CD4-positive, alpha-beta T cell treated with Interleukin-17A for 1 hour (primary cell): Measurements from ENCODE around the gene CADM1.
A peak's percentile ranks its signal among the peaks of the same experiment; 100 is the strongest.

ENCODE experiments used
- DNase-seq: peaks from one replicate; pipeline ENCODE4 v3.0.0-alpha.2; 2020

Gene CADM1

DNA sequence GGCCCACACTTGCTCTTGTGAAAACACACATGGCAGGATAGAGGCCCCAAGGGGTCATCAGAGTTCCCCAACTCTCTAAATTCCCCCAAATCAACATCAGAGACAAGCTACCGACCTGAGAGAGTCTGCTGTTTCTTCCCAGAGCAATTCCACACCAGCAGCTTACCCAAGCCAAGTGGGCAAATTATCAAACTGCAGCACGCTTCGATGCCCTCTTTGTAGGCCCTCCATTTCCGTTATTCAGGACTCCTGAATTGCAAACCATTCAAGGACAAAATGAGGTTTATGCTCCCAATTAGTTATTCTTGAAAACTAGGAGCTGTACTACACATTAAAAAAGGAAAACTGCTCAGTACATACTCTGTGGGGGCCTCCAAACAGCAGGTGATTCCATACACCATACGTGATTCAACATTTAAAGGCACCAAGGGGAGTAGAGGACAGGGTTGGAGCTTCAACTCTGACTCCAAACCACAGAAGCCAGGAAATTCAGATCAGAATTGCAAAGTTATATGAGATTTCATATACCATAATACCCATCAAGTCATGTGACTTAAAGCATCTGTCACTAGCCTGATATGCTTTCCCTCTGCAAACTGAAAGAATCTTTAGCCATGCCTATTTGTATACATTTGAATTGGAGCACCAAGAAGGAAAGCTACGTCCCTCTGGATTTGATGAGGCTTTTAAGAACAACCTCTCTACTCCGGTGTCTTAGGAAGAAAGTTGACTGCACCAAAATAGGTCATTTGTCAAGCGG lies 234.8 kb downstream of the CADM1 start:
- no peak for DNase-seq

DNA sequence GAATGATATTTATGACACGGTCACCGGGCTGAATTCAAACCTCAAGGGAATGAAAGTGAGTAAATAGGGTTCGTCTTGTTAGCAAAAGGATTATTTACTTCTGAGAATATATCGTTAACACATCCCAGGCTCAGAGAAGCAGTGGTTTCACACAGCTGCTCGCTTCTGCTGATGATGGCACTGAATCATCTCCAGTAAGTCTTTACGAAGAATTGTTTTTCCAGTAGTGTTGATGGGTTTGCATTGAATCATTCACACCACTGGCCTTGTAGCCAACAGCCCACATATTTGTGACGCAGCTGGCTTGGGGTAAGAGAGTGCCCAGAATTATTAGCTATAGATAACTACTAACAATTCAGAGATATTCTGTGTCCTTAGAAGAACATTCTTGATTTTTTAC lies 236.3 kb downstream of the CADM1 start:
- DNase-seq, result peak; percentile 19

DNA sequence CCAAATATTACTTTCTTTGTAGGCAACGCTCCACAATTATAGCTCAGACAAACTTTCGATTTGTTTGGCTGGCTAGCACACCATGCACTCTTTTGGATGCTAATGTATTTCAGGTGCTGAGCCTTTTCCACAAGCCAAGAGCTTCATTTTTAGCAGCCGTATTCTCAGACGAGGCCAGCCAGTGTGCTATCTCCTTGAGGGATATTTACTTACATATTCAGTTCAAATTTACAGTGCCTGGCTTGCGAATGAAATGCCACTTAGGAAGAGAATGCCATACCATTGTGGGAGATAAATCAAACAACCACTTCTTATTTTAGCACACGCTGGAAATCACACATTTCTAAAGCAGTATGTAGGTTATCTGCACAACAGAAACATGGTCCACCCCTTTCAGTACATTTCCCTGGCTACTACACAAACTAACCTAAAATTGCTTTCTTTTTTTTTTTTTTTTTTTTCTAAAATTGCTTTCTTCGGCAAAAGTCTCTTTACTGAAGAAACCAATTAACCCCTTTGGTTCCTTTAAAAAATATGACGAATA lies 236.9 kb downstream of the CADM1 start:
- DNase-seq, result no peak

DNA sequence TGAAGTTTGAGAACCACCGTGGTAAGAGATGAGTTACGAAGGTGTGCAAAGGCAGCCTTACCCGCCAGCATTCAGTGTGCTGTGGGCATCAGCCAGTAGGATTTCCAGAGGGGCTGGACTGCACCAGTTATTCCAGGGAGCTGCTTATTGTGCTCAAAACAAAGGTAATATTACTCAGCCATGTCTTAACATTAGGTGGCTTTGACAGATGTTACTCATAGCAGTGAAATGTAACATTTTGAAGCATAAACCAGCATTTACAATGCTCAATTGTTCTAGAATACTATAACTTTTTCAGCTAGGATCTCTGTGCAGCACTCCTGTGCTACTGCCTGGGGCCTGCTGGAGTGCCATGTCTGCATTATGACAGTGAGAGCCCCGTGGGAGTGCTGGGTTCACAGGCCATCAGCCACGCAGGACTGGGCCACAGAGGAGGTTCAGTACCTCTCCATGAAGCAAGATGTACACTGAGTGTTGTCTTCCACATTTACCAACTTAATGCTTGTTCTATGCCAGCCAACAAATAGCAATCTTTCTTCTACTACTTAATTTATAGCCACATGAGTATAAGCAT lies 238.1 kb downstream of the CADM1 start:
- DNase-seq, result no peak

DNA sequence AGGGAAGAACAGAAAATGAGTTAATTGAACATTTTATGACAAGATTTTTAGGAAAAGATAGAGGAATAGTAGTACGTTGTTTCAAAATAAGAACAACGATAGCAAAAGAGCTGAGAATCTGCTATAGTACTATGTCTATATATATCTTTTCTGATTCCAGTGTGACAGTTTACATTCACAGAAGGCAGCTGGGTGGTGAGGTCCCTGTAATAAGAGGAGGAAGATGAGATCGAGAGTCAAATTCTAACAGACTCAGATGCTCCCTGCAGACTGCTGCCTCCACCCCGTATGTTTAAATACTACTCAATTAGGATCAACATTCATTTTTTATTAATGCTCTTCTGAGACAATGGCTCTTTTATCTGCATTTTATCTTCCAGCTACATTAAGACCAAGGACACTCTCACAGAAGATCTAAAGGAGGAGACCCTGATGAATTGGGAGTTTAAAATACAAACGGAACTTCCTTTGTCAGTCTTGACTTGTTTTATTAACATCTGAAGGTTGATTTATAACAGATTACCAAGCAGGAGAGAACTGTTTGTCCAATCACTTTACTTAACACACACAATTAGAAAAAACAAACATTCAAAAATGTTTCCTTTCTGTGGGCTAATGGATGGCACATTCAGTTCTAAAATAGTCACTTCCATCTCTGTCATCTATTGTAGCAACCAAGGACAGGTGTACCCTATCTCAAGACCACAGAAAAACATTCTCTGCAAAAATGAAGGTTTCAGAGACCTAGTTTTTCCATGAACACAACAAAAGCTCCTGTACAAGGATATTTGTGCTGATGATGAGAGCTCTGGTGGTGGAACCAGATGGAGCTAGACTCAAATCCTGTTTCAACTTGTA lies 240.2 kb downstream of the CADM1 start:
- DNase-seq, result no peak

DNA sequence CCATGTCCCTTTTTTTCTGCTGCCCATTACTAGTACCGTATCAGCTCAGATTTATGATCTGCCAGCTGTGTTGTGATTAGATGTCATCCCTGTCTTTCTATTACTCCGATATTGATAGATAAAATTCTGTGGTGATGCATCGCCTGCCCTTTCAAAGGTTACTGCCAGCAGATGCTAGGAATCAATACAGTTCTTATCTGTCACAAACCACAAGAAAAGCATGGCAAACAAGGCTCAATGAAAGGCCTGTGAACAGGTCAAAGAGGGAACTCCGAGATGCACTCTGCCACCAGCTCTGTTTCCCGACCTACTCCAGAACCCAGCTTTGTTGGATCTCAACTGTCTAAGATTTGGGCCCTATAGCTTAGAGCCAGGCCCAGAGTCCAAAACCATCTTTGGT lies 246.0 kb downstream of the CADM1 start:
- DNase-seq, result no peak

DNA sequence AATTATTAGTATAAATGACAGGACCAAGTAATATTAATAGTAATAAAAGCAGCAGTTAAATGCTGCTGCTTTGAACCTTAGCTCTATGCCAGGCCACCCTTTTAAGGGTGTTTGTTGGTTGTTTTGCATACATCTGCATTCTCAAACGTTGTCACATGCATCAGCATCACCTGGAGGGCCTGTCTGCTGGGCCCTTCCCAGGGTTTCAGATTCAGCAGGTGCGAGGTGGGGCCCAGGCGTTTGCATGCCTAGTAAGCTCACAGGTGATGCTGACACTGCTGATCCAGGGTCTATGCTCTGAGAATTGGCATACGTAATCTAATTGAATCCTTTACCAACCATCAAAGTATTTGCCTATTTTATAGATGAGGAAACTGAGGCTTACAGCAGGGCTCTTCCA lies 246.5 kb downstream of the CADM1 start:
- no peak for DNase-seq

DNA sequence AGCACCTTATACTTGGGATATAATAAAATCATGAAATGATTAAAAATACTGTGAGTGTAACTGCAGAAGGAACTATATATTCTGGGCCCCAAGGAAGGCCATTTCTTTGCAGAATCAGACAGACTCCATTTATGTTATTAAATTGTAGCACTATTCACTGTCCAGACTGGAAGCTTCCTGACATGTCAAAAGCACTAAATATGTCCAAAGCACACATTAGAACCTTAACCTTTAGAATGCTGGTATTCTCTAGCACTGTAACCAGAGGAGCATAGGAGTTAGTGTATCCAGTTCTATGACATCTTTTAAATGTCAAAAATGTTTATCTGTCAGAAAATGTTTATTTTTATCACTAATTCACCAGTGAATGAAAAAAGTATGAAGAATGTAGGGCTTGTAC lies 246.9 kb downstream of the CADM1 start:
- DNase-seq, result no peak

DNA sequence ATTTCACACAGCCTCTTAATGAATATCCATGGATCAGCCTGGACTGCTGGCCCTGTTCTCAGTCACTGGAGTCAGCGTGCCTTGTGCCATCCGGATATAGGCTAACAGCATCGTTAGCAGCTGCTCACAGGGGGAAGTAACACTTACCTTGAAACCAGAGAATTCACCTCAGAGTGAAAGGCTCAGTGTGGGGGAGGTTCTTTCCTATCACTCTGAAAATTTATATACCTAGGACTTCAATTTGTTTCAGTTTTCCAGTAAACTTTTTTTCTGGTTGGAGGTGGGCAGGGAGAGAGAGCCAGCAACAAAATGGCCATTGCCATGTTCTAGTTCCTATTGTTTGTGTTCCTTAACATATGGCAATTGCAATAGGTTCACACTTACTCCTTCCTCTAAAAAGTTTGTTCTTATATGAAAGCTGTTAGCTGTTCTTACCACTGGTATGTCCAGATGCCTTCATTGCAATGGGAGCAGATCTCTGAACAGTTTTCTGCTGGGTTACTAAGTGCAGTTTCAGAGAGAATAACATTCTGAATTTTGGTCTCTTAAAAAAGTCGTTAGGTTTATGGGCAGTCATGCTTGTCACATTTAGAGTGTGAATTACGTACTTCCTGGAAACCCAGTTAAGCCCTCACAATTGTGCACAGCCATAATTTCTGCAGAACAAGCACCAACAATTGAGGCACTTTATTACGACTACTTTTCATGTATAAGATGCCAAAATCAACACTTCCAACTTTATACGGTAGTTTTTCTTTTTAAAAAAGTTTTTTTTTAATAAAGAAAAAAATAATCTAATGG lies 247.6 kb downstream of the CADM1 start:
- DNase-seq, result peak; percentile 34

DNA sequence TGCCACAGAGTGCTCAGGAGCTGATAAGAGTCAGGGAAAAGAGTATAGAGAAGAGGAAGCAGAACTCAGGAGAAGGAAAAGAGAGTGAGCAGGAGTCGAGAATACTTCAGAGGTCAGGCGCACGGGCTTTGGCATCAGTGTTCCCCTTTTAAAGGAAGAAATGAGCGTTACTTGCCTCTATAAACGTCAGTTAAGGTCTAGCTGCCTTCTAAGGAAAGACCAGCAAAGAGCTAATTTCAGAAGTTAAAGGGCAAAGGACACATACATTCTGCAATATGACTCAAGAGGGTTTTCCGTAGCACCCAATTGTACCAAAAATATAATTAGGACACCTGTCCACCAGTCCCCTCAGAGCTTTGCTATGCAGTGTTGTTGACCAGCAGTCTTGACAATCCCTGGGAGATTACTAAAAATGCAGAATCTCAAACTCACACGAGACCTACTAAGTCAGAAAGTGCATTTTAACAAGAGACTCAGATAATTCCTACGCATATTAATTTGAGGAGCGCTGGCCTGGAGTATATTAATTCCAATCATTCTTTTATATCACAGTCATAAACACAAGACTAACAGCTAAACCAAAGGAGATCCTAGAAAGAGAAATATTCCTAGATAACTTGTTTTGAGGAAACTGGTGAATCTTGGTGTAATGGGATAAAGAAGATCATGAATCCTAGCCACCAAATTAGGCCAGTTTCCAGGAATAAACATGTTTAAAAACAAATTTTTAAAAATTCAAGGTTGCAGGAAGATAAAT lies 249.0 kb downstream of the CADM1 start:
- DNase-seq, result no peak

DNA sequence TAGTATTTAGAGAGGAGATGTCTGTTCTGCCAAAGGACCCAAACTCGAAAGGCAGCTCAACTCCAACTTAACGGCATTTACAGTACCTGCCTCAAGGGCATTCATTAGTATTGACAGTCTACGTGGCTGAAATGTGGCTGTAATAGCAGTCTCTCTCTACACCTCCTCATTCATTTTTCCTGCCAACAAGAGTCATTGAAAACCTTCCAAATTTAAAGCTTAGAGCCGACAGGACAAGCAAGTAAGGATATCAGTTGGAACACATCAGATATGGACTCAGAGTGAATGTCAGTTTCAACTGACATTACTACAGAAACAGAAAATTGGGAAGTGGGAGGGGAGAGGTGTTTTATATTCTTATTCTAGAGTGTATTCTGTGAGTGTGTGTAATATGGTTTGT lies 253.1 kb downstream of the CADM1 start:
- no peak for DNase-seq

DNA sequence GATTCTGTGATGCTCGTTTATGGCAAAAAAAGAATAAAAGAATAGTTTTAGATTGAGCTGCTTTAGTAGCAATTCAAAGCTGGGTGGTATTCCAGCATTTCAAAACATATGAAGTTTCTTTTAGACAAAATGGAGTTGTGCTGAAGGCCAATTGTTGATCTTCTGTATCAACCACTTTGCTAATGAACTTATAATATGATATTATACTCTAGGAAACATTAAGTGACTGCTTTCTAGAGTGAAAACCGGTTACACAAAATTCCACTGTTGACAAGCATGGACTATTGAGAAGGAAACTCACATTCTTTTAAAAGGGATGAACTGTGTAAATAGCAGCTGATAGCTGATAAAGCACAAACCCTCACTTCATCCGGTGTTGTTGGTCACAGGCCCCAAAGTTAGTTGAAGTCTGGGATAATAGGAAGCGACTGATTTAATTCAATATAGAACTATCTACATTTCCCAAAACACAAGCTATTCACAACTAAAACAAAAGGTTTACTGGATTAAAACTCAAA lies 255.1 kb downstream of the CADM1 start:
- no peak for DNase-seq

DNA sequence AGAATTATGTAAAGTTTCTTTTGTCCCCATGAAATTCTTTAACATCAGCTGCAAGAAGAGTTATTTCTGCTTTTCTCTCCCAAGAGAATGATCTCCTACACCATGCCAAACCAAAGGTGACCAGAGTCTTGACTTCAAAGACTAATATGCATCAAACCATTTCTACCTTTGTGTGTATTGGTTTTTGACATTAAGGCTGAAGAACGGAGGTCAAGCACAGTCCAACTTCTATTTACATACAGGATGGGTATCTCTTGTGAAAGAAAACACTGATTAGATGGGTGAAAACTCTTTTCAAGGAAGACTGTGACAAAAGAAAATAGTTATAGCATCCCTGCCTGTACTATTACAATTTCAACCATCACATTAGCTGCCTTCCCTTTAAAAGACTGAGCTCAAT lies 256.3 kb downstream of the CADM1 start:
- no peak for DNase-seq

DNA sequence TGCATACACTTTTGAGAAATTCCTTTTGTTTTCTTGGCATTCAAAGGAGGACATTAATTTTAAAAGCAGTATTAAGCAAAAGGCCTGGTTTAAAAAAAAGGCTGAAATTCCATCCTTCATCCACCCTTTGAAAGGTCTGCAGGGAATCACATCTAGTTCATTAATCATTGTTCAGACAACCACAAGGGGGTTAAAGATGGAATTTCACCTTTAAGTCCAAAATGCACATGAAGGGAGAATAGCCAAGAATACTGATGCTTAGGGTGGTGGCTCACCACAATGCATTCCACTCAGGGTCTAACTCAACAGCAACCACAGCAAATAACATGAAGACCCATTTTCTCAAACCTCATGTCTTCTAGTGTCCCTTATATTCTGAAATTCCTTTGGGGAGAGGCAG lies 256.9 kb downstream of the CADM1 start:
- DNase-seq, result no peak

DNA sequence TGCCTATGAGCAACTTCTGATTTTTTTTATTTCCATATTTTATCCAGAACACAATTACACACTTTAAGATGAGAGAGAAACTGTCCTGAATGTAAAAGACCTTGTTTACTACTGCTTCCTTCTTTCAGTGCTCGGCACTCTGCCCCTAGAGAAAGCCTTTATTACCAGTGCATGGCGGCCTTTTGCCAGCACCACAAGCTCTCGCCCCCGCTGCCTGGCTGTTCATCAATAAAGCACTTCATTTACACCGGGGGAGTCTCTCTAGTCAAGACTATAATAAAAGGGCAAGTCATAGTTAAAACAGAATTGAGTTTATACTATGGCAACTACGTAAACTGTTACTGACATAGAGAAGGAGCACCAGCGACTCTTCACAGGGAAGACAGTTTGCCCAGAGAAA lies 259.5 kb downstream of the CADM1 start:
- DNase-seq, result no peak

DNA sequence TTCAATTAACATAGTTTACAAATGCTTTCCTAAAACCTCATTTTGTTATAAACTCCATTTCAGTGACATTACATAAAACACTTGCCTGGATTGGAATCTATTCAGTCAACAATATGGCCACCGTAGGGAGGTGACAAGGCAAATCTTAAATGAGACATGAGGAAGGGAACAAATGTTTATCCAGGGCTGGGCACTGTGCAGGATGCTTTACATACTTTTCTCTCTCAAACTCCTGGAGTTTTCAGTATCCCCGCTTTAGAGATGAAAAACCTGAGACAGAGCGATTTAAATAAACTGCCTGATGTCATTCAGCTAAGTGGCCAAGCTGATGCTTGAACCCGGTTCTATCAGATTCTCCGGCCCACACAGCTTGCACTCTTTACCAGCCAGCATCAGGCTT lies 259.9 kb downstream of the CADM1 start:
- DNase-seq, result no peak

DNA sequence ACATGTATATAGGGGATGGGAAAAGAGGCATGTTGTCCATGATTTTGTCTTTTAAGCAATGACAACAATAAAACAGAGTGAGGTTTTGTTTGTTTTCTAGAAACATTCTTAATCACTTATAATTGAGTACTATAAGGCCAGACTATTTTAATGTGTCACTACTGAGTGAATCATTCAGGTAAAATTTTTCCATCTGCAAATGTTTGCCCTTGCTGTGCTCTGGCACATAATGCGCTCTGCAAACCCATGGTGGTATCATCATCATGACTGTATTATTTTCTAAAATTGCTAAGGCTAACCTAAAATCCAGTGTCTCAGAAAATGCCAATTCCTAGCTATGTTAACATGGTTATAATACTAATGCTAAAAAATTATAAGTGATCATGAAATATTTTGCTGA lies 261.2 kb downstream of the CADM1 start:
- DNase-seq, result no peak

DNA sequence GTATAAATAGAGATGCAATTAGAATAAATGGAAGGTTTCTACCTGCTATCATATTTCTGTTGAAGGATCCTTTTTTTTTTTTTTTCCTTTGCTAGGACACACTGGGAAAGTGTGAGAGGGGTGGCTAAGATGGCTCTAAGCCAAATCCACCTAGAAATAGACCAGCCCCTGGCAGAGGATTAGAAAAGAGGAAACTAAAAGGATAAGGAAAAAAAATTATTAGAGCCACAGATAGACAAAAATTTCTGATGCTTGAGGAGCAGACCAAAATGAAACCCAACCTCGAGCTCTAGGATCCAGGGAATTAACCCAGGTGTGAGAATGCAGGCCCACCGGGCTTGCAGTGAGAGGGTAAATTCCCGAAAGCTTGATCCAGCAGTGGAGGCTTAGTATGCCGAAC lies 262.3 kb downstream of the CADM1 start:
- no peak for DNase-seq

DNA sequence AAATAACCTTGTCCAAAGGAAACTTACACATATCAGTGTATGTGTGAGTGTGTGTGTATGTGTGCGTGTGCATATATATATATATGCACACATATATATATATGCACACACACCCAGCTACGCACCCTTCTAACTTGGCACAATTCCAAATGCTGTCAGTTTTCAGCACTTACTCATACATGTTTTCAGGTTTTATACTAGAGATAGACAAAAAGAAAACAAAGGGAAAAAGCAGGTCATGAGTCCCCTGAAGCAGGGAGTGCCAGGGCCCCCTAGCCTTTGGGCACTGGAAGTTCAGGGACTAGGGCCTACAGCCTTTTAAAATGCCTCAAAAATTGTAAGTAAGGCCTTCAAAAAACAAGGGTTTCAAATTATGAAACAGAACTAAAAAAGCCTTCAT lies 265.4 kb downstream of the CADM1 start:
- DNase-seq, result no peak

DNA sequence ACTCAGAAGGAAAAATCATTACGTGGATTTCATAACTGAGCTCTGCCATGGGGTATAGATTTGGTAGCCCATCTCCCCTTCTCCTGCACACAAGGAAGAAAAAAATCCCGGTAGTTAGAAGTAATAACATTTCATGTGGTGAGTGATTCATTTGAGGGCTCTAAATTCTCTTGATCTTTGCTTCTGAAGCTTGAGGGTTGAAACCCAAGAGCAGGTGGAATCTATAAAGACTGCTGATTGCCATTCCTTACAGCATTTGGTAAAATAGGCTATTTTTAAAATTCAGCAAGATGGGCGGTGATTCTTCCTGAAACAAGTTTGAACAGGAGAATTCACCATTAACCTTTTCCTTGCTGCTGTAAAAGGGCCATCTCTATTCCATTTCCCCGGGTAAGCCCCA lies 266.1 kb downstream of the CADM1 start:
- DNase-seq, result no peak

DNA sequence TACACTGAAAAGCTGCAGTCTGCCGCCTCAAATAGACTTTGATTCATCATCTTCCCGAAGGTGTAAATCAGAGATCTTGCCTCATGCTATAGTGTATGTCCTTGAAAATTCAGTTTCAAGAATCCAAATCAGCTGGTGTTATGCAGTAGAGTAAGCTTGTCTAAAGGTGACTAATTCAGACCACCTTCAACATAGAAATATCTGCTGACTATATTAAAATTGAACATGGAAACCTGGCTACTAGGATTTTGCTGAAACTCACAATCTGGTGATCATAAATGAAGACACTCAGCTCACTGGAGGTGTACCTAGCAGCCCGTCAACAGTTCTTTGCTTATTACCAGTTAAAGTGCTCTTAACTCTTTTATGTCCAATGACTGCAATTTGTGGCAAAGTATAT lies 266.6 kb downstream of the CADM1 start:
- no peak for DNase-seq

DNA sequence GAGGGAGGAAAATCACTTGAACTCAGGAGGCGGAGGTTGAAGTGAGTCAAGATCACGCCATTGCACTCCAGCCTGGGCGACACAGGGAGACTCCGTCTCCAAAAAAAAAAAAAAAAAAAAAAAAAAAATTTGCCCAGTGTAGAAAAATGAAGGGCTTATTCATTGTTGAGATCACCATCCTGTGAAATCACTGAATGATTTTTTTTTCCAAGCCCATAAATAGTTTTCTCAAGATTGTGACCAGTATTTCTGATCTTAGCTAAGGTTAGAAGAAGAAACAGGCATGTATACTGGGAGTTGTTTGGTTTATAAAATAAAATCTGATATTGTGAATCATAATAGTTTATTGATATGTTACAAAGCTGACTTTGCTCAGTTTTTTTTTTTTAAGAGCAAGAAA lies 269.4 kb downstream of the CADM1 start:
- no peak for DNase-seq
